GM21717 (cell line): Measurements from ENCODE around the gene TLR2.
"Not testable (repeated sequence)": the region's sequence is repeated elsewhere in the genome, so short reads cannot be mapped to it uniquely, and the experiment has no call there.

ENCODE experiments used
- ATAC-seq: cut with Tn5 transposase; IDR thresholded peaks from one replicate; pipeline ENCODE4 v1.9.1; 2021; ENCODE audit warnings: mild to moderate bottlenecking, moderate library complexity; ENCODE audit not compliant: unreplicated experiment

The TLR2 gene

GRCh38 chr4:153661215-153661822 lies 22.8 kb upstream of the TLR2 start:
- ATAC-seq = no peak

DNA sequence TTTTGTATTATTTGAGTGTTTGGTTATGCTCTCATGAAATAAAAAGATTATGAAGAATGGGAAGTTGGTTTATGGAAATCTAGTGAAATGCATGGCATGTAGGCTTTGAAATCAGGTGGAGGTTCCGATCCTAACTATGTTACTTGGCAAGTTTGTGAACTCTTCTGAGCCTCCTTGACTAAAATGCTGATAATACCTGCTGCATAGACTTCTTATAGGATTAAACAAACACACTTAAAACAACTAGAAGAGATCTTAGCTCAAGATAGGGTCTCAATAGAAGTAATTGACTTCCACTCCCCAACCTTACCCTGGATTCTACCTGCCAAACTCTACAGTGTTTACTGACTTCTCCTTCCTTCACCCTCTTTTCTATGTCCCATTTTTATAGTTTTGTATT lies 22.2 kb upstream of the TLR2 start:
- no peak for ATAC-seq

GRCh38 chr4:153663667-153664066 lies 20.4 kb upstream of the TLR2 start:
- ATAC-seq = no peak

DNA sequence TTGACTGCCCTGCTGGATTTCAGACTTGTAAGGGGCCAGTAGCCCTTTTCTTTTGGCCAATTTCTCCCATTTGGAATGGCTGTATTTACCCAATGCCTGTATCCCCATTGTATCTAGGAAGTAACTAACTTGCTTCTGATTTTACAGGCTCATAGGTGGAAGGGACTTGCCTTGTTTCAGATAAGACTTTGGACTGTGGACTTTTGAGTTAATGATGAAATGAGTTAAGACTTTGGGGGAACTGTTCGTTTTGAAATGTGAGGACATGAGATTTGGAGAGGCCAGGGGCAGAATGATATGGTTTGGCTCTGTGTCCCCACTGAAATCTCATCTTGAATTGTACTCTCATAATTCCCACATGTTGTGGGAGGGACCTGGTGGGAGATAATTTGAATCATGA lies 17.6 kb upstream of the TLR2 start:
- ATAC-seq = not testable (repeated sequence)

DNA sequence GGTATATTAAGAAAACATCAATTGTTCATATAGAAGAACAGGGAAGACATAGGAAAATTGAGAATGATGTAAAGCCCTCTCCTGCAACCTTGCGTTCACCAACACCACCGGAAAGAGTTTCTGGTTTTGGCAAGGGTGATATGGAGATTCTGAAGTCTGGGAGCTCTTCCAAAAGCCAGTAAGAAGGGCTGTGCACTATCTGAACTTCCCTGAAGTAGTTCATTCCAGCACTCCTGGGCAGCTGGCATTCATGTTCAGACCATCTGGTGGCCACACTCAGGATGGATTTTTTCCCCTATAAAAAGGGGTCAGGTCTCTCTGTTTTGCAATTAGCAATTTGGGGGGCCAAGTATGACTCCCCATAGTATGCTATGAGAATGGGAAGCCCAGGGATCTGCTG lies 15.4 kb upstream of the TLR2 start:
- no peak for ATAC-seq

DNA sequence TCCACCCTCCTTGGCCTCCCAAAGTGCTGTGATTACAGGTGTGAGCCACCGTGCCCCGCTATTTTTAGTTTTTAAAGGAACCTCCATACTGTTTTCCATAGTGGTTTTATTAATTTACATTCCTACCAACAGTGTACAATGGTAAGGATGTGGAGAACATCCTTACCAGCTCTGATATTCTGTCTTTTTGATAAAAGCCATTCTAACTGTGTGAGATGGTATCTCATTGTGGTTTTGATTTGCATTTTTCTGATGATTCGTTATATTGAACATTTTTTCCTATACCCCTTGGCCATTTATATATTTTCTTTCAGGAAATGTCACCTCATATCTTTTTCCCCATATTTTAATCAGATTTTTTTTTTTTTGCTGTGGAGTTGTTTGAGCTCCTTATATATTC lies 14.2 kb upstream of the TLR2 start:
- no peak for ATAC-seq

DNA sequence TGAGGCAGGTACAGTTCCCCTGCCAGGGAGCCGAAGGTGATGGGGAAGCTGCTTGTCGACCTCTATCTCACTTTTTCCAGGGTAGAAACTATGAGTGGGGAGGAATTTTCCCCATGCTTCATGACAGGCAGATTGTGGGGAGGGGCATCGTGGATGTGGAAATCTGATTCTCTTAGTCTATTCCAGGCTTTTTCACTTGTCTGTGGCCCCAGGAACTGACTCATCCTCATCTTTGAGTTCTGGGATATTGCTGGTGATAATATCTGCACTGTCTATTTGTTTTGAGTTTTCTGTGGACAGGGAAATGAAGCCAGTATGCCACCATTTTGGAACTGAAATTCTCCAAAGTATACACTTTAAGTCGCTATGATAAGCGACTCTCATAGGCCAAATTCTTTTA lies 7.6 kb upstream of the TLR2 start:
- ATAC-seq = no peak

DNA sequence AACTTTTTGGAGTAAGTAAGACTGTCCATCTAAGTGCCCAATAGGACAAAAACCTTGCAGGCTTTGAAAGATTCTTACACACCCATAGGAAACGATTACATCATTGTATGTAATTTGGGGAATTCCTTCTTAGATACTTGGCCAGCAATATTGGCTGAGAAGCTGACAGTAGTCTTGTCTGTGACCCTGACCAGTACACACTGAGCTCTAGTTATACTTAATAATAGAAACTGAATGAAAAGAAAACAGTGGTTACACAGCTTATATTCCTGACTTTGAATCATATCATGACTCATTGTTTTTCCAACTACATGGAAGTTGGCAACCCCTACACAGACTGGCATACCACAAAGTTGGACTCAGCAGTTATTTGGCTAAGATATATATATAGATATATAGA lies 7.1 kb upstream of the TLR2 start:
- no peak for ATAC-seq

GRCh38 chr4:153679486-153679885 lies 4.6 kb upstream of the TLR2 start:
- no peak for ATAC-seq

- ATAC-seq = peak; percentile 40
These were observed 308 bp upstream of the TLR2 start for GRCh38 chr4:153683763-153684181.

DNA sequence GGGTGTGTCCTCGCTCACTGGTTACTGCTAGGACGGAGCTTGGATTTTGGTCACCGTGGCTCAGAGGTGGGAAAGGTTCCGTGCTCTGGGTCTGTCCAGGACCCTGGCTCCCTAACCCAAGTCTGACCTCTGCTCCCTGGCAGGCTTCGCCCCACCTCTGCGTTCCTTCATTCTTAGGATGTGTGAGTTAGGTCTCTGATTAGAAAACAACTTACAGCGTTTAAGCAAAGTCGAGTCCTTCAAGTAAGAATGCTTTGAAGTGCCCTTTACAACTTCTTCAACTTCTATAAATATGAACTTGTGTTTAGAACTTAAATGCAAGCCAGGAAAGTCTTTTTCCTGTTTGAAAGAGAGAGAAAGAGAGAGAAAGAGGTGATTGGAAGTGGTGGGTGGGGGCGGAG lies 891 bp downstream of the TLR2 start:
- ATAC-seq = no peak

- no peak for ATAC-seq
These were observed 20.4 kb downstream of the TLR2 start for GRCh38 chr4:153704522-153704921.

DNA sequence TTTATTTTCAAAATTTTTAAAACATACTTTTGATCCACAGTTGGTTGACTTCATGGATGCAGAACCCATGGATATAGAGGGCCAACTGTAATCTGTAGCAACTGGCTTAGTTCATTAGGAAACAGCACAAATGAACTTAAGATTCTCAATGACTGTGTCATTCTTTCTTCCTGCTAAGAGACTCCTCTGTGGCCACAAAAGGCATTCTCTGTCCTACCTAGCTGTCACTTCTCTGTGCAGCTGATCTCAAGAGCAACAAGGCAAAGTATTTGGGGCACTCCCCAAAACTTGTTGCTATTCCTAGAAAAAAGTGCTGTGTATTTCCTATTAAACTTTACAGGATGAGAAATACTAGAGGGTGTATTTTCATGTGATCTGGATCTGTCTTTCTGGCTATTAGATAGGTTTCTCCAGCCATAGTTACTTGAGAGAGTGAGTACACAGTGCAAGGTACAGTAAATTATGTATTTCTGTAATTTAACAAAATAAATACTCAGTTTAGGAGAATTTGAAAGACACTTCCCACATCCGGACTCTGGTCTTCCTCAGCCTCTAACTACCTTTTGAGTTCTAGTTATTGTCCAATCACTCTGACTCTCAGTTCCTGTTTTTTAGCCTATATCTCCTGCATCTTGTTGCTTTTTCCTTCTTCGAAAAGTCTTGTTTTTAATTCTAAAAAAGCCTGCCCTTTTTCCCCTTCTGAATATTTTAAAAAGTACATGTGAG lies 21.8 kb downstream of the TLR2 start:
- ATAC-seq = peak; percentile 80

- ATAC-seq = no peak
These were observed 22.4 kb downstream of the TLR2 start for GRCh38 chr4:153706519-153706918.

- ATAC-seq = no peak
These were observed 26.6 kb downstream of the TLR2 start for GRCh38 chr4:153710681-153711080.

DNA sequence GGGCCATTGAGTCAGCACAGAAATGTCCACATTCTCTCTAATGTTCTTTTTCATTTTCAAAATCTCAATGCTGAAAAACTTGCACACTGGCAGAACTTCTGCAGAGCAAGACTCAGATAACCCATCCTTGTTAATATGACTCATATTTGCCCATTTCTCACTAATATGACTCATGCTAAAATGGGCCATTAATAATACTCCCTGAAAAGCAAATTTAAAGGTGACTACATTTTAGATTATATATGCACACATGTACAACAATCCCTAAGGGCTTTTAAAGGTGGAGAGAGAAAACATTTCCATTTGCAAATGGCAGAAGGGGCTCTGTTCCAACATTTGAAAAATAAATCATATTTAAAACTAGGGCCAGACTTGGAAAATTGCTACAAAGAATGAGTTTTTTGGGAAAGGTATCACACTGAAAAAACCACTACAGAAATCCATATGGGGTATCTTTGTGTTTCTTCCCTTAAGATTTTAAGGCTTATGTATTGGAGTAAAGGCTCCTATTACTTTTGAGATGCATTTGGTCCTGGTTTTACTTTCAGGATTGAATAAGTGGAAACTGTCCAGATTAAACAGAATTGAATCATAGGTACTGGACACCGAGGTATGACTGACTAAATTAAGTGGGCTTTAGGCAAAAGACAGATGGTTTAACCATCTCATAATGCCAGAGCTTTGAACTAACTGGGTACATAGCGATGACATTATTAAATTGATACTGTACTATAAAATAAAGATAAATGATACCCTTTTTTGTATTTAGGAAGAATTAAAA lies 30.0 kb downstream of the TLR2 start:
- ATAC-seq = no peak

- ATAC-seq = no peak
These were observed 38.0 kb downstream of the TLR2 start for GRCh38 chr4:153722036-153722435.

- no peak for ATAC-seq
These were observed 40.5 kb downstream of the TLR2 start for GRCh38 chr4:153724606-153725005.

DNA sequence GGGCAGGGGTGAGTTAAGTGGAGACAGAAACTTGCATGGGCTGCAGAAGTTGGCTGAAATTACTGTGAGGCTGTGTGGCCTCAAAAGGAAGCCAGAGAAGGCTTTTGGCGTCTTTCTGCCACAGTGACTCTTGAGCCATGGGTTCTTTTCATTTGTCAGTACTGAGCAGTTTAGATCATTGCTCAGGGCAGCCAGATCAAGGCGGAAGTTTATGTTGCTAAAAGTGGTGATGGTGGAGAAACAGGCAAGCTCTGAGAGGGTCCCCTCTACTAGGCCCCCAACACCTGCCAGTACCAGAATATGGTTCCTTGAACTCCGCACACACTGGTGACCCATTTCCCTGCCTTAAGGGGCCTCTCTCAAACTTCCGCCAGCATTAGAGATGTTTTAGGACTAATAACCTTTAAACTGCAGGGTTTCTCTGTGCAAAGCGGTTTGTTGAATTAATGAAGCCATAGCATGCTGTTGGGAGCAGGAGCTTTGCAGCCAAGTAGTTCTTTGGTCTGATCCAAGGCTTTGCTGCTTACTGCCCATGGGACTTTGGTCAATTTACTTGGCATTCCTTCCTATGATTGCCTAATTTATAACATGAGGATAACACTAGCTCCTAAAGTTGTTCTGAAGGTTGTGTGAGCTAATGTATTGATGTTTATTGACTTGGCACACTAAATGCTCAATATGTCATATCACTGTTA lies 41.2 kb downstream of the TLR2 start:
- no peak for ATAC-seq

- ATAC-seq = no peak
These were observed 41.7 kb downstream of the TLR2 start for GRCh38 chr4:153725831-153726154.

- no peak for ATAC-seq
These were observed 44.1 kb downstream of the TLR2 start for GRCh38 chr4:153728151-153728550.

- ATAC-seq = peak; percentile 69
These were observed 44.6 kb downstream of the TLR2 start for GRCh38 chr4:153728660-153729059.
